ENCODE measurements around the gene PEAK1.

DNA sequence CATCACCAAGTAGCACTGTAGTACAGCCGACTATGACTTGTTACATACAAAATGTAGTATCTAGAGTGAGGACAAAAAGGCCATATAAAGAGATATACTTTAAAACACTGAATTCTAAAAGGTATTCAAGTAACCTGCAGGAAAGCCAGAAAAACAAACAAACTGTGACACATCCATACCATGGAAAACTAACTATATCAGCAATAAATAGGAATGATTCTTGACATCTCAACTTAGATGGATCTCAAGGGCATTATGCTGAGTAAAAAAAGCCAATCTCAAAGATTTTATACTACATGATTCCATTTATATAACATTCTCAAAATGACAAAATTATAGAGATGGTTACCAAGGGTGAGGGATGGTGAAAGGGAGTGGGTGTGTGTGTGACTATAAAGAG lies 143.0 kb downstream of the PEAK1 start:
- TF ChIP-seq GATA2 (IDR thresholded peaks at IDR 0.05; ENCODE audit: low read depth, low read length) (no peak), GATA3 (IDR thresholded peaks at IDR 0.05; ENCODE audit: low read depth, low read length) (no peak)

All from SH-SY5Y (cell line).